B cell (primary cell): ENCODE data around the gene RPS8. TPM values are rescaled to one million over a fixed set of nuclear protein-coding genes. Genes with fewer than 3 reads are reported as not detected.

ENCODE experiments used
- ATAC-seq: fragments of 200-7000 bp; cut with Tn5 transposase; one replicate; pipeline ENCODE4 v1.10.0; 2021; ENCODE audit warnings: low read depth, mild to moderate bottlenecking, moderate number of reproducible peaks, moderate library complexity
- CTCF ChIA-PET: fragments of 350-600 bp; sonication (Branson Sonifier 250); formaldehyde crosslinking; loops from one replicate; lab custom pipeline; 2021; ENCODE audit warnings: antibody characterized with exemption, inconsistent platforms; lab: Charles Lee
- POLR2A ChIA-PET: fragments of 350-600 bp; sonication (Branson Sonifier 250); formaldehyde crosslinking; loops from one replicate; lab custom pipeline; 2021; ENCODE audit warnings: antibody characterized with exemption; lab: Charles Lee
- DNase-seq: peaks from one replicate; pipeline ENCODE4 v3.0.0; 2013
- H2AFZ ChIP-seq: 2 replicates; pipeline ENCODE4 v1.6.1; 2012; ENCODE audit warnings: mild to moderate bottlenecking, low read depth, low read length; ENCODE audit not compliant: insufficient read depth, poor library complexity, severe bottlenecking
- H3K27ac ChIP-seq, 2 donors: 1 replicate in 1 of 2; 2 replicates in 1 of 2; pipeline ENCODE4 v1.5.1; 2012 to 2013; ENCODE audit warnings: low read length in 2 of 2, mild to moderate bottlenecking in 2 of 2, moderate library complexity in 1 of 2
- H3K27me3 ChIP-seq, 4 experiments: fragments of 200-600 bp in 1 of 4; sonication (generic) in 1 of 4; replicated peaks in 1 of 4; 1 replicate in 2 of 4; 2 replicates in 2 of 4; pipeline versions ENCODE4 v1.6.1 to v1.7.0; 2013 to 2016; ENCODE audit warnings: low read length in 3 of 4, mild to moderate bottlenecking in 2 of 4, mixed read lengths in 1 of 4, moderate library complexity in 1 of 4; ENCODE audit not compliant: insufficient read depth in 4 of 4, control insufficient read depth in 3 of 4; ENCODE audit errors: control extremely low read depth in 1 of 4
- H3K36me3 ChIP-seq, 2 experiments: replicated peaks in 1 of 2; 1 replicate in 1 of 2; 2 replicates in 1 of 2; pipeline versions ENCODE4 v1.6.1 to v1.7.1; 2013; ENCODE audit warnings: low read length in 1 of 2; ENCODE audit not compliant: insufficient read depth in 2 of 2, control insufficient read depth in 1 of 2; ENCODE audit errors: control extremely low read depth in 1 of 2, extremely low read depth in 1 of 2
- H3K4me1 ChIP-seq, 2 donors: fragments of 200-600 bp in 1 of 2; sonication (generic) in 1 of 2; 1 replicate in 1 of 2; 2 replicates in 1 of 2; pipeline versions ENCODE4 v1.5.1 to v1.6.1; 2013 to 2017; ENCODE audit warnings: low read length in 2 of 2; ENCODE audit not compliant: control insufficient read depth in 2 of 2, insufficient read depth in 2 of 2
- H3K4me2 ChIP-seq: replicated peaks from 2 replicates; pipeline ENCODE3; 2012; ENCODE audit warnings: mild to moderate bottlenecking, low read depth, low read length; ENCODE audit not compliant: poor library complexity, severe bottlenecking
- H3K4me3 ChIP-seq, 5 experiments: fragments of 200-600 bp in 1 of 5; sonication (generic) in 1 of 5; 1 replicate in 3 of 5; 2 replicates in 2 of 5; pipeline versions ENCODE4 v1.5.1 to v1.7.0; 2011 to 2016; ENCODE audit warnings: low read length in 4 of 5, mild to moderate bottlenecking in 4 of 5, low read depth in 2 of 5, control low read depth in 1 of 5, moderate library complexity in 1 of 5; ENCODE audit not compliant: insufficient read depth in 1 of 5; ENCODE audit errors: control extremely low read depth in 1 of 5, extremely low read depth in 1 of 5
- H3K79me2 ChIP-seq: fragments of 200-600 bp; sonication (generic); one replicate; pipeline ENCODE4 v1.6.0; 2016; ENCODE audit warnings: low read length; ENCODE audit not compliant: control insufficient read depth, insufficient read depth
- H3K9ac ChIP-seq: fragments of 200-600 bp; sonication (generic); 2 replicates; pipeline ENCODE4 v1.6.1; 2017; ENCODE audit warnings: mild to moderate bottlenecking, low read length, moderate library complexity
- H3K9me3 ChIP-seq, 3 donors: one replicate each; pipeline versions ENCODE4 v1.6.1 to v1.7.1; 2013; ENCODE audit warnings: low read length in 2 of 3; ENCODE audit not compliant: control insufficient read depth in 2 of 3, insufficient read depth in 1 of 3; ENCODE audit errors: control extremely low read depth in 1 of 3
- H4K20me1 ChIP-seq: 2 replicates; pipeline ENCODE4 v1.6.0; 2012; ENCODE audit warnings: mild to moderate bottlenecking, low read length; ENCODE audit not compliant: insufficient read depth, control insufficient read depth, poor library complexity, severe bottlenecking
- H3K27ac Mint-ChIP-seq: one replicate; pipeline ENCODE4 v1.8.0; 2021; ENCODE audit warnings: mixed read lengths
- H3K27me3 Mint-ChIP-seq: one replicate; pipeline ENCODE4 v1.8.0; 2021; ENCODE audit warnings: mixed read lengths
- H3K4me1 Mint-ChIP-seq: one replicate; pipeline ENCODE4 v1.8.0; 2021; ENCODE audit warnings: mixed read lengths
- H3K4me3 Mint-ChIP-seq: one replicate; pipeline ENCODE4 v1.8.0; 2021; ENCODE audit warnings: mixed read lengths
- H3K9me3 Mint-ChIP-seq: one replicate; pipeline ENCODE4 v1.8.0; 2022; ENCODE audit warnings: mixed read lengths; ENCODE audit not compliant: insufficient read depth
- CTCF ChIP-seq: fragments of 200-600 bp; IDR thresholded peaks from one replicate; pipeline ENCODE4 v1.8.0; 2022; ENCODE audit warnings: antibody characterized with exemption, mild to moderate bottlenecking
- EZH2 ChIP-seq: IDR thresholded peaks from 2 replicates; pipeline ENCODE4 v1.6.1; 2012; ENCODE audit warnings: borderline replicate concordance, low read depth, mild to moderate bottlenecking, moderate library complexity, low read length; ENCODE audit not compliant: insufficient read depth, poor library complexity, severe bottlenecking
- WGBS: methylation state at CpG from one replicate; pipeline ENCODE4 v1.1.5; 2013; ENCODE audit warnings: missing lambda C conversion rate; ENCODE audit not compliant: insufficient coverage; 5-methylcytosine and 5-hydroxymethylcytosine counted together
- intact Hi-C: fragments of 100-400 bp; cut with micrococcal nuclease; formaldehyde crosslinking; loops from one replicate; pipeline ENCODE4 v1.10.0; 2022
- polyA plus RNA-seq: library from polyadenylated mRNA; depleted of rRNA; stranded (reverse); fragments of >200 nt; gene quantifications from 2 replicates; pipeline ENCODE4 v1.2.3, GENCODE V29; 2012
- total RNA-seq, 2 donors: library from RNA; stranded (reverse); fragments of 120-200 nt in 1 of 2; gene quantifications; 1 replicate in 1 of 2; 2 replicates in 1 of 2; pipeline versions ENCODE4 v1.2.3 to v1.2.4, GENCODE V29; 2013 to 2022

RPS8 gene
- total and polyA plus RNA-seq, 2 donors (not counting 1 experiment from before 2014, with no cell fraction given) = 2,525 to 4,047 TPM

- H3K27ac ChIP-seq = peak within 1 kb of the TSS; percentile 91 to 95
- no peak for DNase-seq
- Mint-ChIP-seq H3K27ac (peak within 1 kb of the TSS; percentile 99), H3K9me3 (no peaks in the 10 kb centered on the region), H3K4me1 (peaks cover 58% of the 10 kb centered on the region), H3K27me3 (no peaks in the 10 kb centered on the region), H3K4me3 (peak within 1 kb of the TSS; percentile 74)
- H3K79me2 ChIP-seq = no peaks in the 10 kb centered on the region
- whole genome bisulfite sequencing = 52% methylated on average over 22 of the region's 23 CpGs
- no peaks in the 10 kb centered on the region for H4K20me1 ChIP-seq
- TF ChIP-seq CTCF (no peak), EZH2 (no peak)
- peak; percentile 35 for ATAC-seq
- ChIA-PET CTCF (interaction anchor here (1.3 to 3.9 kb wide), 8 partner anchors 8 to 495 kb away, joined by 4 to 40 read pairs (median 8); partner anchors contain the start of genes PLK3 and RNU5D-1), POLR2A (interaction anchor here (0.6 to 4.3 kb wide), 10 partner anchors 8 to 495 kb away, joined by 3 to 59 read pairs (median 4); partner anchors contain the start of genes PLK3 and RPS8)
- H3K36me3 ChIP-seq = peaks cover 0 to 14% of the 10 kb centered on the region in 2 experiments
- intact Hi-C loops = no loop called here
- peak within 1 kb of the TSS; percentile 30 for H2AFZ ChIP-seq
- peaks cover 44 to 54% of the 10 kb centered on the region in 2 donors for H3K4me1 ChIP-seq
- H3K4me2 ChIP-seq = peak within 1 kb of the TSS; percentile 68
- peak within 1 kb of the TSS; percentile 7 for H3K9ac ChIP-seq
- H3K27me3 ChIP-seq = no peaks in the 10 kb centered on the region
- peak within 1 kb of the TSS in 1 of 5 experiments; percentile 10 for H3K4me3 ChIP-seq
- H3K9me3 ChIP-seq = peaks cover 0 to 3% (median 0%) of the 10 kb centered on the region in 3 donors
Measured at GRCh38 chr1:44808063-44808937, 33.0 kb downstream of the RPS8 start, which contains the start of gene BTBD19. TSS of gene BTBD19 (plus strand) at chr1:44808523. CDS start at chr1:44808821, 298 bp downstream.
